ENCODE measurements around the gene CDH24.

- TF ChIP-seq, protein P1, sequence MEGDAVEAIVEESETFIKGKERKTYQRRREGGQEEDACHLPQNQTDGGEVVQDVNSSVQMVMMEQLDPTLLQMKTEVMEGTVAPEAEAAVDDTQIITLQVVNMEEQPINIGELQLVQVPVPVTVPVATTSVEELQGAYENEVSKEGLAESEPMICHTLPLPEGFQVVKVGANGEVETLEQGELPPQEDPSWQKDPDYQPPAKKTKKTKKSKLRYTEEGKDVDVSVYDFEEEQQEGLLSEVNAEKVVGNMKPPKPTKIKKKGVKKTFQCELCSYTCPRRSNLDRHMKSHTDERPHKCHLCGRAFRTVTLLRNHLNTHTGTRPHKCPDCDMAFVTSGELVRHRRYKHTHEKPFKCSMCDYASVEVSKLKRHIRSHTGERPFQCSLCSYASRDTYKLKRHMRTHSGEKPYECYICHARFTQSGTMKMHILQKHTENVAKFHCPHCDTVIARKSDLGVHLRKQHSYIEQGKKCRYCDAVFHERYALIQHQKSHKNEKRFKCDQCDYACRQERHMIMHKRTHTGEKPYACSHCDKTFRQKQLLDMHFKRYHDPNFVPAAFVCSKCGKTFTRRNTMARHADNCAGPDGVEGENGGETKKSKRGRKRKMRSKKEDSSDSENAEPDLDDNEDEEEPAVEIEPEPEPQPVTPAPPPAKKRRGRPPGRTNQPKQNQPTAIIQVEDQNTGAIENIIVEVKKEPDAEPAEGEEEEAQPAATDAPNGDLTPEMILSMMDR (IDR thresholded peaks at IDR 0.05), result no peak
- TF ChIP-seq EZH2 (IDR thresholded peaks at IDR 0.05), result no peak
- no peak for TF ChIP-seq EZH2phosphoT487 (IDR thresholded peaks at IDR 0.05)
These were observed 3.9 kb downstream of the CDH24 start for GRCh38 chr14:23053426-23053825.
